ENCODE results near the gene DBF4B. TPM values are rescaled to one million over a fixed set of nuclear protein-coding genes. Genes with fewer than 3 reads are reported as not detected.

The DBF4B gene
- total RNA-seq, 2 experiments from 2014 or later: 26.2 to 32.9 TPM

DNA sequence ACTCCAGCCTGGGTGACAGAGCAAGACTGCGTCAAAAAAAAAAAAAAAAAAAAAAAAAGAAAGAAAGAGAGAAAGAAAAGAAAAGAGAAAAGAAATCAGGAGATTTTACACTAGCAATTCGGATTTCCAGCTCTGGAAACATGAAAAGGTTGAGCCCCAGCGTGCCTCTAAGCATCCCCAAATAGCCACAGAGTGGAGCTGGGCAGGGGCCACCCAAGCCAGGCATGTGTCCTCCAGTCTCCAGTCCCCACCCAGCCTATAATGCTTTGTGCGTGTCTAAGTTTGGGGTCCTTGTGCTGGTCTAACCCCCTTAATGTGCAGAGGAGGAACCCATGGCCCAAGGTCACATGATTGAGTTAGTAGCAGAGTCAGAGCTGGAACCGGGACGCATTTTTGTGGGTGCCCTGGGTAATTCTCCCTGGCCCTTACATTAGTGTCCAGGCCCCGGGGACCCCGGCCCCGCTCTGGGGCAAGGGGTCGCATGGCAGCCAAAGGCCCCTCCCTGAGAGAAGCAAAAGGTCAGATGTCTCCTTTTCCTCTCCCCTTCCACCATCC, 70.3 kb downstream of the DBF4B start:
- no peaks in the 10 kb centered on the region for H3K36me3 Mint-ChIP-seq (ENCODE audit: low read depth)
- DNase-seq: no peak
- H3K27ac Mint-ChIP-seq: no peak overlapping the region
- peaks cover 6% of the 10 kb centered on the region for H3K27me3 Mint-ChIP-seq
- H3K4me1 Mint-ChIP-seq: peaks cover 21% of the 10 kb centered on the region
- peak overlapping the region; percentile 38 for H3K4me3 Mint-ChIP-seq
- CTCF ChIA-PET: interaction anchor here (0.5 to 3.9 kb wide), 20 partner anchors 15 to 374 kb away, joined by 3 to 23 read pairs (median 6); partner anchors contain the start of gene ACBD4
- H3K9me3 Mint-ChIP-seq: no peaks in the 10 kb centered on the region
- POLR2A ChIA-PET: no interaction called here

- H3K27ac Mint-ChIP-seq: no peak overlapping the region
- H3K27me3 Mint-ChIP-seq: peaks cover 6% of the 10 kb centered on the region
- ChIA-PET CTCF (interaction anchor here (0.6 to 3.9 kb wide), 21 partner anchors 15 to 356 kb away, joined by 3 to 23 read pairs (median 5); partner anchors contain the start of genes ACBD4 and HIGD1B), POLR2A (no interaction called here)
- DNase-seq: peak; percentile 82
- no peaks in the 10 kb centered on the region for H3K9me3 Mint-ChIP-seq
- peaks cover 21% of the 10 kb centered on the region for H3K4me1 Mint-ChIP-seq
- H3K4me3 Mint-ChIP-seq: peak overlapping the region; percentile 49
- no peaks in the 10 kb centered on the region for H3K36me3 Mint-ChIP-seq (ENCODE audit: low read depth)
Observed at GRCh38 chr17:44779211-44780025, 71.0 kb downstream of the DBF4B start.

DNA sequence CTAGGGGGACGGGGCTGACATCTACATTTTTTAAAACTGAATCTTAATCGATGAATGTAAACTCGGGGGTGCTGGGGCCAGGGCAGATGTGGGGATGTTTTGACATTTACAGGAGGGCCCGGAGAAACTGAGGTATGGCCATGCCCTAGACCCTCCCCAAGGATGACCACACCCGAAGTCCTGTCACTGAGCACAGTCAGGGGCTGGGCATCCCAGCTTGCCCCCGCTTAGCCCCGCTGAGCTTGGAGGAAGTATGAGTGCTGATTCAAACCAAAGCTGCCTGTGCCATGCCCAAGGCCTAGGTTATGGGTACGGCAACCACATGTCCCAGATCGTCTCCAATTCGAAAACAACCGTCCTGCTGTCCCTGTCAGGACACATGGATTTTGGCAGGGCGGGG, 71.7 kb downstream of the DBF4B start:
- Mint-ChIP-seq H3K27ac (no peak overlapping the region), H3K9me3 (no peaks in the 10 kb centered on the region), H3K36me3 (ENCODE audit: low read depth) (no peaks in the 10 kb centered on the region), H3K4me3 (no peak overlapping the region), H3K4me1 (peaks cover 18% of the 10 kb centered on the region), H3K27me3 (peaks cover 6% of the 10 kb centered on the region)
- DNase-seq: no peak
- CTCF ChIA-PET: interaction anchor here (0.5 to 3.9 kb wide), 12 partner anchors 14 to 156 kb away, joined by 3 to 14 read pairs (median 8); partner anchors contain the start of gene HIGD1B
- POLR2A ChIA-PET: interaction anchor here (0.6 kb wide), 1 partner anchor 47 kb away, joined by 4 read pairs; no protein-coding TSS in a partner anchor

DNA sequence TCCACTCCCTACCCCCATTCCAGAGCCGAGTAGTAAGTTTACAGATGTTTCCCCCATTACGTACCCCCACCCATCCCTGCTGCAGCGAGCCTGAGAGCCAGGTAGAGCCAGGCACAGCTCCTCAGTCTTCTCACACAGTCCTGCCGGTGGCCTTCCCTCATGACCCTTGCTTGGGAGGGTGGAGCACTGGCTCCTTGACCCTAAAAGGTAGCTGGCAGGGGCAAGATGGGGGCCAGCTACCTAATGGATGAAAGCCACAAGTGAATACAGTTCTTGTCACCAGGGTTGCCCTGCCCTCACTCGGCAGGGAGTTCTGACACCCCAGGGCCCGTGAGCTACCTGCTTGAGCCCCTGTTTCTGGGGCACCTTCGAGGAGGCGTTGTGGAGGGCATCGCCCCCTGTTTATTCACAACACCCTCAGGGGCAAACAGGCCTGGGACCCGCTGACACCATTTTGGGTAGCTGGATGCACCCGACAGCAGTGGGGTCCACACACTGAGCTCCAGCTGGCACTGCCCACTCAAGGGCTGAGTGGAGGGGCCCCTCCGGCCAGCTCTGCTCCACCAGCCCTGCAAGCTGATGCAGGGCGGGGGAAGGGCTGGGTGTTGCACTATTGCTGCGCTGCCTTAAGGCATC, 72.5 kb downstream of the DBF4B start:
- peaks cover 14% of the 10 kb centered on the region for H3K4me1 Mint-ChIP-seq
- no peak overlapping the region for H3K4me3 Mint-ChIP-seq
- CTCF ChIA-PET: interaction anchor here (0.5 to 3.9 kb wide), 9 partner anchors 14 to 263 kb away, joined by 3 to 14 read pairs (median 5); partner anchors contain the start of gene HIGD1B
- no peaks in the 10 kb centered on the region for H3K36me3 Mint-ChIP-seq (ENCODE audit: low read depth)
- H3K9me3 Mint-ChIP-seq: no peaks in the 10 kb centered on the region
- peaks cover 6% of the 10 kb centered on the region for H3K27me3 Mint-ChIP-seq
- no peak overlapping the region for H3K27ac Mint-ChIP-seq
- DNase-seq: no peak
- POLR2A ChIA-PET: interaction anchor here (0.6 kb wide), 1 partner anchor 46 kb away, joined by 4 read pairs; no protein-coding TSS in a partner anchor

- Mint-ChIP-seq H3K9me3 (no peaks in the 10 kb centered on the region), H3K4me1 (peaks cover 9% of the 10 kb centered on the region), H3K27ac (no peak overlapping the region), H3K4me3 (no peak overlapping the region), H3K36me3 (ENCODE audit: low read depth) (no peaks in the 10 kb centered on the region), H3K27me3 (peaks cover 6% of the 10 kb centered on the region)
- ChIA-PET POLR2A (no interaction called here), CTCF (interaction anchor here (0.6 to 2.0 kb wide), 2 partner anchors 238 to 264 kb away, joined by 4 read pairs; no protein-coding TSS in a partner anchor)
- DNase-seq: no peak
Observed at GRCh38 chr17:44781551-44782325, 73.3 kb downstream of the DBF4B start.

DNA sequence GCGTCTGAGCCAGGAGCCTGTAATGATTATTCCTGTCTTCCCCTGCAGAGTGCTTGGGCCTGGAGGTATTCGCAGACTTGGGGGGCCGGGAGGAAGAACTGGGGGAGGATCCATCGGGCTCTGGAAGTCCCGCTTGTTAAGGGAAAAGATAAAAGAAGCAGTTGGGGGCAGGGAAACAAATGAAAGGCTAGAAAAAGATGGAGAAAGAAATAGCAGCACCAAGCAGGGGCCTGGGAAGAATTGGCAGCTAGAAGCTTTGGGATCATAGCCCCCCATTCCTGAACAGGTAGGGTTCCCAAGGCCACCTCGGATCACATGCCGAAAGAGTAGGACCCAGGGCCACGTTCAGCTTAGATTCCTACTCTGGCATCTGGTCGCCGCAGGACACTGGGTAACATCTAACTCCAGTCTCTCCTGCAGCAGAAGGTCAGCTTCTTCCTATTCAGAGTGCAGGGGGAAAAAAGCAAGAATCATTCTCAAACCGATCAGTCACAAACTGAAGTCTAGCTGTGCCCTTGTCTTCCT, 73.9 kb downstream of the DBF4B start:
- ChIA-PET POLR2A (interaction anchor here (0.6 kb wide), 1 partner anchor 1415 kb away, joined by 3 read pairs; no protein-coding TSS in a partner anchor), CTCF (interaction anchor here (2.0 to 2.1 kb wide), 2 partner anchors 237 to 353 kb away, joined by 4 to 8 read pairs; partner anchors contain the start of gene ACBD4)
- Mint-ChIP-seq H3K4me1 (peaks cover 7% of the 10 kb centered on the region), H3K27me3 (peaks cover 1% of the 10 kb centered on the region), H3K4me3 (no peak overlapping the region), H3K9me3 (no peaks in the 10 kb centered on the region), H3K27ac (no peak overlapping the region), H3K36me3 (ENCODE audit: low read depth) (no peaks in the 10 kb centered on the region)
- no peak for DNase-seq

- Mint-ChIP-seq H3K27me3 (no peaks in the 10 kb centered on the region), H3K36me3 (ENCODE audit: low read depth) (no peaks in the 10 kb centered on the region), H3K9me3 (no peaks in the 10 kb centered on the region), H3K4me3 (no peak overlapping the region), H3K4me1 (no peaks in the 10 kb centered on the region), H3K27ac (no peak overlapping the region)
- CTCF ChIA-PET: interaction anchor here (1.2 kb wide), 1 partner anchor 114 kb away, joined by 5 read pairs; a partner anchor contains a TSS
- POLR2A ChIA-PET: no interaction called here
- DNase-seq: no peak
Observed at GRCh38 chr17:44785921-44786320, 77.5 kb downstream of the DBF4B start.

DNA sequence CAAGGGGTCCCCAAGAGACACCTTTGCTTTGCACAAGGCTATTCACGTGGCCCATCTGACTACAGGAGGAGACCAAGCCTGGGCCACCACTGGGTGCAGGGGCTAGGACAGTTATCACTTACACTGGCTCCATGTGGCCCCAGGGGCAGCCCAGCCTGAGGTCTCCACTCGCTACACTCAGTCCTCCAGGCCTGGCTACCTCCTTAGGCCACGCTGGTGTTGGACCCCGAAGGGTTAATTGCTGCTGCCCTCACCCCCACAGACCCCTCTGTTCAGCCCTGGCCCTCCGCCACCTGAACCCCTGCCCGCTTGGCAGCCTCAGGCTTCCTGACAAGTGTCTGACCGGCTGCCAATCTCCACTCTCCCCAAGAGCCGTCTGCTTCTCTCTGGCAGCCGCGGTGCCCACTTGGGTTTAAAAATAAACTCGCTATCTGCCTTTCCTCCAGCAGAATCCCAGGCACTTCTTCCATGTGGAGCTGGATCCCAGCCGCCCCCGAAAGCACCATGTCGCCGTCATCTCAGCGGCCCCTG, 78.2 kb downstream of the DBF4B start:
- CTCF ChIA-PET: interaction anchor here (0.6 to 1.2 kb wide), 2 partner anchors 113 to 269 kb away, joined by 3 to 5 read pairs; a partner anchor contains a TSS
- Mint-ChIP-seq H3K27ac (no peak overlapping the region), H3K9me3 (no peaks in the 10 kb centered on the region), H3K4me1 (no peaks in the 10 kb centered on the region), H3K27me3 (no peaks in the 10 kb centered on the region), H3K4me3 (no peak overlapping the region), H3K36me3 (ENCODE audit: low read depth) (no peaks in the 10 kb centered on the region)
- no peak for DNase-seq
- POLR2A ChIA-PET: no interaction called here

- Mint-ChIP-seq H3K9me3 (no peaks in the 10 kb centered on the region), H3K4me3 (no peak overlapping the region), H3K4me1 (no peaks in the 10 kb centered on the region), H3K27ac (no peak overlapping the region), H3K27me3 (no peaks in the 10 kb centered on the region), H3K36me3 (ENCODE audit: low read depth) (no peaks in the 10 kb centered on the region)
- ChIA-PET POLR2A (no interaction called here), CTCF (no interaction called here)
- no peak for DNase-seq
Observed at GRCh38 chr17:44787271-44787940, 78.9 kb downstream of the DBF4B start.

GRCh38 chr17:44788139-44788538, 79.7 kb downstream of the DBF4B start:
- no peaks in the 10 kb centered on the region for H3K9me3 Mint-ChIP-seq
- no peaks in the 10 kb centered on the region for H3K27me3 Mint-ChIP-seq
- no peak for DNase-seq
- no peak overlapping the region for H3K27ac Mint-ChIP-seq
- CTCF ChIA-PET: interaction anchor here (1.1 kb wide), 1 partner anchor 9 kb away, joined by 3 read pairs; no protein-coding TSS in a partner anchor
- POLR2A ChIA-PET: no interaction called here
- H3K4me1 Mint-ChIP-seq: no peaks in the 10 kb centered on the region
- no peaks in the 10 kb centered on the region for H3K36me3 Mint-ChIP-seq (ENCODE audit: low read depth)
- no peak overlapping the region for H3K4me3 Mint-ChIP-seq

DNA sequence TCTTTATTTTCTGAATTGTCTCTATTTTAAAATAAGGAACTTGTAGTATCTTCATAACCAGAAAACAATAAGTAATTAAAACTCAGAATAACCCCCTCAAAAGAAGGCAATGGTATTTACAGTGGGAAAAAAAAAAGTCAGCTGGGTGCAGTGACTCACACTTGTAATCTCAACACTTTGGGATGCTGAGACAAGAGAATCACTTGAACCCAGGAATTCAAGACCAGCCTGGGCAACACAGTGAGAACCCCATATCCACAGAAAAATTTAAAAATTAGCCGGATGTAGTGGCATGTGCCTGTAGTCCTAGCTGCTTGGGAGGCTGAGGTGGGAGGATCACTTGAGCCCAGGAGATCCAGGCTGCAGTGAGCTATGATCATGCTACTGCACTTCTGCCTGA, 83.8 kb downstream of the DBF4B start:
- Mint-ChIP-seq H3K4me3 (no peak overlapping the region), H3K27me3 (peaks cover under 1% of the 10 kb centered on the region), H3K27ac (no peak overlapping the region), H3K4me1 (peaks cover 1% of the 10 kb centered on the region), H3K9me3 (no peaks in the 10 kb centered on the region), H3K36me3 (ENCODE audit: low read depth) (no peaks in the 10 kb centered on the region)
- ChIA-PET CTCF (interaction anchor here (0.6 to 1.2 kb wide), 2 partner anchors 8 to 86 kb away, joined by 3 to 5 read pairs; no protein-coding TSS in a partner anchor), POLR2A (no interaction called here)
- no peak for DNase-seq

Measured in activated CD4-positive, alpha-beta T cell treated with anti-CD3 and anti-CD28 coated beads, Interleukin-2, amount 10 ng/mL, durations not matched to agents 7 days and 5 days (primary cell).